Esophagus squamous epithelium (tissue), 5 donors: ENCODE measurements around the gene CEP112. TPM values are rescaled to one million over a fixed set of nuclear protein-coding genes. Genes with fewer than 3 reads are reported as not detected.

ENCODE experiments used
- DNase-seq: peaks from one replicate; lab custom pipeline; 2025; lab: John Stamatoyannopoulos, UW
- H3K27ac ChIP-seq, 4 donors: fragments of 200-600 bp; sonication (generic); one replicate each; pipeline ENCODE4 v1.5.1; 2016 to 2019; ENCODE audit warnings: mild to moderate bottlenecking in 1 of 4
- H3K27me3 ChIP-seq, 4 donors: fragments of 200-600 bp; sonication (generic); 1 replicate in 3 of 4; 2 replicates in 1 of 4; pipeline versions ENCODE4 v1.5.1 to v1.6.0; 2017 to 2021; ENCODE audit warnings: antibody characterized with exemption in 1 of 4
- H3K36me3 ChIP-seq, 3 donors: fragments of 200-600 bp; sonication (generic); one replicate each; pipeline ENCODE4 v1.5.1; 2016 to 2019
- H3K4me1 ChIP-seq, 3 donors: fragments of 200-600 bp; sonication (generic); one replicate each; pipeline ENCODE4 v1.5.1; 2017 to 2019
- H3K4me3 ChIP-seq, 4 donors: fragments of 200-600 bp; sonication (generic); 1 replicate in 3 of 4; 2 replicates in 1 of 4; pipeline ENCODE4 v1.5.1; 2016 to 2019; ENCODE audit warnings: mild to moderate bottlenecking in 2 of 4, moderate library complexity in 1 of 4
- H3K9me3 ChIP-seq, 3 donors: fragments of 200-600 bp; sonication (generic); one replicate each; pipeline ENCODE4 v1.5.1; 2016 to 2019
- CTCF ChIP-seq, 6 experiments: fragments of 450-650 bp in 4 of 6; fragments of 200-600 bp in 2 of 6; sonication (generic) in 2 of 6; IDR thresholded peaks; one replicate each; pipeline ENCODE4 v1.5.1; 2016 to 2019; ENCODE audit warnings: antibody characterized with exemption in 6 of 6, mild to moderate bottlenecking in 4 of 6, moderate library complexity in 4 of 6
- POLR2A ChIP-seq, 4 donors: fragments of 450-650 bp; IDR thresholded peaks; one replicate each; pipeline ENCODE4 v1.6.1; 2017; ENCODE audit warnings: antibody characterized with exemption in 4 of 4, mild to moderate bottlenecking in 4 of 4, moderate library complexity in 3 of 4
- WGBS, 2 donors: methylation state at CpG; one replicate each; pipeline ENCODE4 v1.1.5; 2018; 5-methylcytosine and 5-hydroxymethylcytosine counted together
- intact Hi-C: fragments of 100-400 bp; cut with DNase I; formaldehyde crosslinking; loops from one replicate; pipeline ENCODE4 v1.15.0; 2022
- total RNA-seq, 4 donors: library from RNA; depleted of rRNA; stranded (reverse); fragments of >200 nt; gene quantifications; one replicate each; pipeline ENCODE4 v1.1.0, GENCODE V29; 2016
- donor health status: DM: yes; HTN: yes; CAD: no.

CEP112 gene
- total RNA-seq, 4 donors from 2014 or later = 2.5 to 10.9 (median 6.4) TPM

GRCh38 chr17:66098040-66098439 is 93.9 kb downstream of the CEP112 start:
- intact Hi-C loops = no loop called here
- Histone ChIP-seq H3K4me3 (no peak overlapping the region), H3K36me3 (peaks cover 0 to 14% (median 0%) of the 10 kb centered on the region in 3 donors), H3K9me3 (no peaks in the 10 kb centered on the region), H3K27me3 (no peaks in the 10 kb centered on the region), H3K27ac (no peak overlapping the region), H3K4me1 (no peaks in the 10 kb centered on the region)
- no peak for DNase-seq
- 78 to 91% methylated on average over 3 of the region's 3 CpGs for WGBS, 2 donors
- TF ChIP-seq CTCF (IDR thresholded peaks at IDR 0.05) = no peak

GRCh38 chr17:66094727-66095126 is 97.2 kb downstream of the CEP112 start:
- Histone ChIP-seq H3K4me3 (no peak overlapping the region), H3K9me3 (peaks cover 0 to 1% (median 0%) of the 10 kb centered on the region in 3 donors), H3K36me3 (peaks cover 0 to 14% (median 0%) of the 10 kb centered on the region in 3 donors), H3K4me1 (no peaks in the 10 kb centered on the region), H3K27ac (no peak overlapping the region), H3K27me3 (no peaks in the 10 kb centered on the region)
- intact Hi-C loops = no loop called here
- no peak for TF ChIP-seq CTCF (IDR thresholded peaks at IDR 0.05)
- no peak for TF ChIP-seq POLR2A (IDR thresholded peaks at IDR 0.05)
- WGBS, 2 donors = 88 to 94% methylated on average over 4 of the region's 4 CpGs
- no peak for DNase-seq

- WGBS, 2 donors = 80 to 85% methylated on average over 3 of the region's 3 CpGs
- Histone ChIP-seq H3K36me3 (peaks cover 0 to 14% (median 0%) of the 10 kb centered on the region in 3 donors), H3K27ac (no peak overlapping the region), H3K4me3 (no peak overlapping the region), H3K27me3 (no peaks in the 10 kb centered on the region), H3K4me1 (no peaks in the 10 kb centered on the region), H3K9me3 (peaks cover 0 to 8% (median 0%) of the 10 kb centered on the region in 3 donors)
- TF ChIP-seq POLR2A (IDR thresholded peaks at IDR 0.05) = no peak
- no peak for TF ChIP-seq CTCF (IDR thresholded peaks at IDR 0.05)
- no peak for DNase-seq
- intact Hi-C loops = no loop called here
Observed at GRCh38 chr17:66091445-66092080, 100.4 kb downstream of the CEP112 start.

GRCh38 chr17:66089764-66090163 is 102.2 kb downstream of the CEP112 start:
- Histone ChIP-seq H3K9me3 (peaks cover 0 to 8% (median 0%) of the 10 kb centered on the region in 3 donors), H3K4me3 (no peak overlapping the region), H3K27ac (no peak overlapping the region), H3K36me3 (peaks cover 0 to under 1% (median 0%) of the 10 kb centered on the region in 3 donors), H3K27me3 (no peaks in the 10 kb centered on the region), H3K4me1 (no peaks in the 10 kb centered on the region)
- intact Hi-C loops = no loop called here
- DNase-seq = no peak
- TF ChIP-seq CTCF (IDR thresholded peaks at IDR 0.05) (no peak), POLR2A (IDR thresholded peaks at IDR 0.05) (no peak)
- 95 to 100% methylated on average over 1 of the region's 1 CpG for WGBS, 2 donors

GRCh38 chr17:66088173-66088572 is 103.8 kb downstream of the CEP112 start:
- Histone ChIP-seq H3K27ac (no peak overlapping the region), H3K4me3 (no peak overlapping the region), H3K9me3 (peaks cover 0 to 8% (median 0%) of the 10 kb centered on the region in 3 donors), H3K36me3 (no peaks in the 10 kb centered on the region), H3K4me1 (no peaks in the 10 kb centered on the region), H3K27me3 (no peaks in the 10 kb centered on the region)
- TF ChIP-seq POLR2A (IDR thresholded peaks at IDR 0.05) (no peak), CTCF (IDR thresholded peaks at IDR 0.05) (no peak)
- WGBS, 2 donors = 89% methylated on average over 3 of the region's 4 CpGs; no CpG with 5 or more reads in 1 of the 2 donors
- intact Hi-C loops = no loop called here
- no peak for DNase-seq
